Mucosa of rectum (tissue), 2 donors: ENCODE results near the gene DUOXA1.

Experiments
- H3K27ac ChIP-seq, 2 donors: one replicate each; pipeline ENCODE4 v1.7.0; 2013; ENCODE audit warnings: inconsistent platforms in 2 of 2, low read depth in 2 of 2, low read length in 2 of 2
- H3K27me3 ChIP-seq, 2 donors: one replicate each; pipeline ENCODE4 v1.7.0; 2013; ENCODE audit warnings: low read length in 2 of 2; ENCODE audit not compliant: control insufficient read depth in 2 of 2, insufficient read depth in 2 of 2
- H3K36me3 ChIP-seq, 2 donors: one replicate each; pipeline ENCODE4 v1.7.0; 2013; ENCODE audit warnings: low read length in 2 of 2; ENCODE audit not compliant: control insufficient read depth in 2 of 2, insufficient read depth in 2 of 2
- H3K4me1 ChIP-seq, 2 donors: one replicate each; pipeline ENCODE4 v1.7.0; 2013; ENCODE audit warnings: low read length in 2 of 2, mild to moderate bottlenecking in 1 of 2; ENCODE audit not compliant: control insufficient read depth in 2 of 2, insufficient read depth in 2 of 2
- H3K4me3 ChIP-seq, 2 donors: one replicate each; pipeline ENCODE4 v1.7.0; 2013; ENCODE audit warnings: low read length in 2 of 2
- H3K9ac ChIP-seq, 2 donors: one replicate each; pipeline ENCODE4 v1.7.0; 2013; ENCODE audit warnings: low read length in 2 of 2, low read depth in 1 of 2, mild to moderate bottlenecking in 1 of 2
- H3K9me3 ChIP-seq, 2 donors: one replicate each; pipeline ENCODE4 v1.7.0; 2013; ENCODE audit warnings: low read length in 2 of 2; ENCODE audit not compliant: control insufficient read depth in 2 of 2
- donor health status: healthy.
- donor health status: Normal muscosa, but diverticular disease.

The DUOXA1 gene

GRCh38 chr15:45129651-45130129 lies at the start of gene DUOXA1, which contains the start of gene DUOX1:
Gene DUOXA1, minus strand, starts transcription at chr15:45129879. Its CDS starts 6,865 bp downstream, at chr15:45123014.
Gene DUOX1, plus strand, starts transcription at chr15:45129994. Its CDS starts 1,973 bp downstream, at chr15:45131967.
- Histone ChIP-seq H3K9me3 (no peaks in the 10 kb centered on the region), H3K36me3 (no peaks in the 10 kb centered on the region), H3K27me3 (peaks cover 43 to 47% of the 10 kb centered on the region in 2 donors), H3K4me3 (peak within 1 kb of the TSS; percentile 33 to 42), H3K9ac (no peak within 1 kb of the TSS), H3K4me1 (peaks cover 3 to 5% of the 10 kb centered on the region in 2 donors), H3K27ac (no peak within 1 kb of the TSS)

- Histone ChIP-seq H3K4me1 (peaks cover 3% of the 10 kb centered on the region in 2 donors), H3K9ac (no peak overlapping the region), H3K9me3 (no peaks in the 10 kb centered on the region), H3K36me3 (no peaks in the 10 kb centered on the region), H3K4me3 (no peak overlapping the region), H3K27ac (no peak overlapping the region), H3K27me3 (no peaks in the 10 kb centered on the region)
These were observed 47.6 kb upstream of the DUOXA1 start for GRCh38 chr15:45177285-45177684.

- H3K9me3 ChIP-seq = no peaks in the 10 kb centered on the region
- H3K9ac ChIP-seq = no peak overlapping the region
- peaks cover 1 to 3% of the 10 kb centered on the region in 2 donors for H3K4me1 ChIP-seq
- no peaks in the 10 kb centered on the region for H3K27me3 ChIP-seq
- H3K4me3 ChIP-seq = no peak overlapping the region
- no peaks in the 10 kb centered on the region for H3K36me3 ChIP-seq
- H3K27ac ChIP-seq = no peak overlapping the region
These were observed 44.9 kb upstream of the DUOXA1 start for GRCh38 chr15:45174577-45174976.

GRCh38 chr15:45174069-45174468 lies 44.4 kb upstream of the DUOXA1 start:
- peaks cover 0 to under 1% of the 10 kb centered on the region in 2 donors for H3K4me1 ChIP-seq
- H3K4me3 ChIP-seq = no peak overlapping the region
- H3K27ac ChIP-seq = no peak overlapping the region
- no peaks in the 10 kb centered on the region for H3K9me3 ChIP-seq
- no peak overlapping the region for H3K9ac ChIP-seq
- H3K36me3 ChIP-seq = no peaks in the 10 kb centered on the region
- no peaks in the 10 kb centered on the region for H3K27me3 ChIP-seq

- no peaks in the 10 kb centered on the region for H3K36me3 ChIP-seq
- no peak overlapping the region for H3K27ac ChIP-seq
- no peak overlapping the region for H3K9ac ChIP-seq
- H3K9me3 ChIP-seq = no peaks in the 10 kb centered on the region
- H3K4me3 ChIP-seq = no peak overlapping the region
- no peaks in the 10 kb centered on the region for H3K4me1 ChIP-seq
- H3K27me3 ChIP-seq = no peaks in the 10 kb centered on the region
These were observed 42.2 kb upstream of the DUOXA1 start for GRCh38 chr15:45171912-45172311.

GRCh38 chr15:45169608-45170480 lies 40.2 kb upstream of the DUOXA1 start:
- Histone ChIP-seq H3K4me1 (peaks cover 0 to 2% of the 10 kb centered on the region in 2 donors), H3K36me3 (no peaks in the 10 kb centered on the region), H3K27ac (no peak overlapping the region), H3K9me3 (no peaks in the 10 kb centered on the region), H3K4me3 (no peak overlapping the region), H3K27me3 (no peaks in the 10 kb centered on the region), H3K9ac (no peak overlapping the region)

GRCh38 chr15:45168751-45169551 lies 39.3 kb upstream of the DUOXA1 start:
- no peak overlapping the region for H3K4me3 ChIP-seq
- no peaks in the 10 kb centered on the region for H3K9me3 ChIP-seq
- H3K4me1 ChIP-seq = peaks cover 0 to 2% of the 10 kb centered on the region in 2 donors
- no peak overlapping the region for H3K9ac ChIP-seq
- H3K27me3 ChIP-seq = no peaks in the 10 kb centered on the region
- no peaks in the 10 kb centered on the region for H3K36me3 ChIP-seq
- no peak overlapping the region for H3K27ac ChIP-seq

GRCh38 chr15:45168286-45168685 lies 38.6 kb upstream of the DUOXA1 start:
- Histone ChIP-seq H3K27ac (no peak overlapping the region), H3K4me1 (peaks cover 0 to 2% of the 10 kb centered on the region in 2 donors), H3K27me3 (no peaks in the 10 kb centered on the region), H3K4me3 (no peak overlapping the region), H3K36me3 (no peaks in the 10 kb centered on the region), H3K9me3 (no peaks in the 10 kb centered on the region), H3K9ac (no peak overlapping the region)

GRCh38 chr15:45167631-45168205 lies 38.0 kb upstream of the DUOXA1 start:
- peak overlapping the region; percentile 81 to 88 for H3K9ac ChIP-seq

More at GRCh38 chr15:45167631-45168205, 38.0 kb upstream of the DUOXA1 start:
- peak overlapping the region; percentile 85 to 92 for H3K27ac ChIP-seq
- H3K36me3 ChIP-seq = no peaks in the 10 kb centered on the region
- peaks cover 2 to 3% of the 10 kb centered on the region in 2 donors for H3K4me1 ChIP-seq
- peak overlapping the region; percentile 75 to 79 for H3K4me3 ChIP-seq
- no peaks in the 10 kb centered on the region for H3K9me3 ChIP-seq
- H3K27me3 ChIP-seq = no peaks in the 10 kb centered on the region
